Astrocyte (in vitro differentiated cells and primary cell): Measurements from ENCODE around the gene KIAA0825. TPM values are rescaled to one million over a fixed set of nuclear protein-coding genes. Genes with fewer than 3 reads are reported as not detected.

ENCODE experiments used
- DNase-seq: peaks from one replicate; pipeline ENCODE4 v3.0.0-alpha.2; 2010; ENCODE audit warnings: low read depth
- FAIRE-seq: peaks from 2 replicates; lab custom pipeline; 2011; peaks lifted over from hg19 to GRCh38; lab: Jason Lieb, UNC
- H2AFZ ChIP-seq: 2 replicates; pipeline ENCODE4 v1.6.0; 2012; ENCODE audit warnings: low read depth, low read length, inconsistent platforms
- H3K27ac ChIP-seq: 2 replicates; pipeline ENCODE4 v1.5.1; 2011; ENCODE audit warnings: low read depth, low read length, inconsistent platforms
- H3K27me3 ChIP-seq: 2 replicates; pipeline ENCODE4 v1.6.0; 2011; ENCODE audit warnings: low read length, inconsistent platforms; ENCODE audit not compliant: insufficient read depth
- H3K36me3 ChIP-seq: 2 replicates; pipeline ENCODE4 v1.5.1; 2011; ENCODE audit warnings: low read length, inconsistent platforms; ENCODE audit not compliant: insufficient read depth
- H3K4me1 ChIP-seq: 2 replicates; pipeline ENCODE4 v1.5.1; 2011; ENCODE audit warnings: low read length, inconsistent platforms; ENCODE audit not compliant: insufficient read depth
- H3K4me2 ChIP-seq: 2 replicates; pipeline ENCODE4 v1.6.0; 2012; ENCODE audit warnings: low read length, inconsistent platforms
- H3K4me3 ChIP-seq: 2 replicates; pipeline ENCODE4 v1.5.1; 2011; ENCODE audit warnings: low read depth, mild to moderate bottlenecking, low read length, inconsistent platforms; ENCODE audit not compliant: insufficient read depth
- H3K79me2 ChIP-seq: 2 replicates; pipeline ENCODE4 v1.6.0; 2012; ENCODE audit warnings: mild to moderate bottlenecking, low read length, inconsistent platforms; ENCODE audit not compliant: insufficient read depth
- H3K9ac ChIP-seq: 2 replicates; pipeline ENCODE4 v1.6.0; 2012; ENCODE audit warnings: mild to moderate bottlenecking, low read length, inconsistent platforms
- H3K9me3 ChIP-seq: 2 replicates; pipeline ENCODE4 v1.5.1; 2012; ENCODE audit warnings: low read depth, mild to moderate bottlenecking, low read length, inconsistent platforms; ENCODE audit not compliant: insufficient read depth
- H4K20me1 ChIP-seq: 2 replicates; pipeline ENCODE4 v1.6.0; 2012; ENCODE audit warnings: low read length, inconsistent platforms; ENCODE audit not compliant: insufficient read depth
- H3K27ac Mint-ChIP-seq: one replicate; pipeline ENCODE4 v1.8.0; 2021; ENCODE audit warnings: mild to moderate bottlenecking, mixed read lengths; ENCODE audit not compliant: unreplicated experiment
- H3K27me3 Mint-ChIP-seq: one replicate; pipeline ENCODE4 v1.8.0; 2021; ENCODE audit warnings: low read depth, mixed read lengths; ENCODE audit not compliant: unreplicated experiment
- H3K36me3 Mint-ChIP-seq: one replicate; pipeline ENCODE4 v1.8.0; 2021; ENCODE audit warnings: low read depth, mixed read lengths; ENCODE audit not compliant: unreplicated experiment
- H3K4me1 Mint-ChIP-seq: one replicate; pipeline ENCODE4 v1.8.0; 2021; ENCODE audit warnings: low read depth, mixed read lengths; ENCODE audit not compliant: unreplicated experiment
- H3K4me3 Mint-ChIP-seq: one replicate; pipeline ENCODE4 v1.8.0; 2021; ENCODE audit warnings: mild to moderate bottlenecking, moderate library complexity, mixed read lengths; ENCODE audit not compliant: unreplicated experiment
- H3K9me3 Mint-ChIP-seq: one replicate; pipeline ENCODE4 v1.8.0; 2021; ENCODE audit warnings: mild to moderate bottlenecking, mixed read lengths; ENCODE audit not compliant: unreplicated experiment
- EZH2 ChIP-seq: IDR thresholded peaks from 2 replicates; pipeline ENCODE4 v1.6.1; 2012; ENCODE audit warnings: mild to moderate bottlenecking, low read length, inconsistent platforms; ENCODE audit not compliant: insufficient read depth
- total RNA-seq: library from RNA; stranded (reverse); gene quantifications from 2 replicates; pipeline ENCODE4 v1.2.1, GENCODE V29; 2021
- TF ChIP-seq, protein P1 (sequence below): IDR thresholded peaks from 2 replicates; pipeline ENCODE4 v1.5.1; 2011; ENCODE audit warnings: low read depth, mild to moderate bottlenecking, inconsistent platforms, low read length, moderate library complexity; ENCODE audit not compliant: insufficient read depth

The KIAA0825 gene
- total RNA-seq, 1 donor from 2014 or later = 2.5 TPM

DNA sequence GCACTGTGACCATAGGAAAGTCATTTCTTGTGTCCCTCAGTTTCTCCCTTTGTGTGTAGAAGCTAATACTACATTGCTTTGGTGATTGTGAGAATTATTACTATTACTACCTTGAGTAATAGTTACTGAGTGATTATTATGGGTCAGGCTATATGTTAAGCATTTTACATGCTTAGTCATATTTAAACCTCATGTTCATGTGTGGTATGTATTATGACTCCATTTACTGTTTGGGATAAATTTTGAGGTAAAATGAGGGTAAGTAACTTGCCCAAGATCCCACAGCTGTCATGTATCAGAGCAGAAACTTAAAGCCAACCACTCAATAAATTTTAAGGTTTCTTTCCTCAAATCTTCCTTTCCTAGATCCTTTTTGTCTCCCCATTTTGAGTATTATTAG lies 28.4 kb upstream of the KIAA0825 start:
- no peaks in the 10 kb centered on the region for H3K27me3 Mint-ChIP-seq
- Histone ChIP-seq H3K79me2 (no peaks in the 10 kb centered on the region), H3K36me3 (no peaks in the 10 kb centered on the region), H3K4me2 (no peak overlapping the region), H3K9me3 (no peaks in the 10 kb centered on the region), H4K20me1 (no peaks in the 10 kb centered on the region), H3K9ac (no peak overlapping the region), H3K4me1 (no peaks in the 10 kb centered on the region), H3K27me3 (no peaks in the 10 kb centered on the region), H2AFZ (no peak overlapping the region), H3K4me3 (no peak overlapping the region), H3K27ac (no peak overlapping the region)
- H3K9me3 Mint-ChIP-seq = no peaks in the 10 kb centered on the region
- FAIRE-seq (no peak), DNase-seq (no peak)
- no peak overlapping the region for H3K27ac Mint-ChIP-seq
- no peaks in the 10 kb centered on the region for H3K4me1 Mint-ChIP-seq
- peaks cover 3% of the 10 kb centered on the region for H3K36me3 Mint-ChIP-seq
- H3K4me3 Mint-ChIP-seq = no peak overlapping the region
- no peak for TF ChIP-seq EZH2
- TF ChIP-seq, protein P1, sequence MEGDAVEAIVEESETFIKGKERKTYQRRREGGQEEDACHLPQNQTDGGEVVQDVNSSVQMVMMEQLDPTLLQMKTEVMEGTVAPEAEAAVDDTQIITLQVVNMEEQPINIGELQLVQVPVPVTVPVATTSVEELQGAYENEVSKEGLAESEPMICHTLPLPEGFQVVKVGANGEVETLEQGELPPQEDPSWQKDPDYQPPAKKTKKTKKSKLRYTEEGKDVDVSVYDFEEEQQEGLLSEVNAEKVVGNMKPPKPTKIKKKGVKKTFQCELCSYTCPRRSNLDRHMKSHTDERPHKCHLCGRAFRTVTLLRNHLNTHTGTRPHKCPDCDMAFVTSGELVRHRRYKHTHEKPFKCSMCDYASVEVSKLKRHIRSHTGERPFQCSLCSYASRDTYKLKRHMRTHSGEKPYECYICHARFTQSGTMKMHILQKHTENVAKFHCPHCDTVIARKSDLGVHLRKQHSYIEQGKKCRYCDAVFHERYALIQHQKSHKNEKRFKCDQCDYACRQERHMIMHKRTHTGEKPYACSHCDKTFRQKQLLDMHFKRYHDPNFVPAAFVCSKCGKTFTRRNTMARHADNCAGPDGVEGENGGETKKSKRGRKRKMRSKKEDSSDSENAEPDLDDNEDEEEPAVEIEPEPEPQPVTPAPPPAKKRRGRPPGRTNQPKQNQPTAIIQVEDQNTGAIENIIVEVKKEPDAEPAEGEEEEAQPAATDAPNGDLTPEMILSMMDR = no peak

GRCh38 chr5:94645053-94645452 lies 26.6 kb upstream of the KIAA0825 start:
- no peak for TF ChIP-seq EZH2
- TF ChIP-seq, protein P1 = no peak
- Histone ChIP-seq H3K4me3 (no peak overlapping the region), H3K27me3 (no peaks in the 10 kb centered on the region), H3K79me2 (peaks cover 4% of the 10 kb centered on the region), H4K20me1 (no peaks in the 10 kb centered on the region), H3K4me1 (no peaks in the 10 kb centered on the region), H3K4me2 (no peak overlapping the region), H3K9me3 (no peaks in the 10 kb centered on the region), H3K36me3 (no peaks in the 10 kb centered on the region), H3K9ac (no peak overlapping the region), H3K27ac (no peak overlapping the region), H2AFZ (no peak overlapping the region)
- Mint-ChIP-seq H3K9me3 (peaks cover 5% of the 10 kb centered on the region), H3K36me3 (peaks cover 13% of the 10 kb centered on the region), H3K27ac (no peak overlapping the region), H3K4me3 (no peak overlapping the region), H3K4me1 (no peaks in the 10 kb centered on the region), H3K27me3 (no peaks in the 10 kb centered on the region)
- FAIRE-seq (no peak), DNase-seq (no peak)

GRCh38 chr5:94640176-94640575 lies 21.8 kb upstream of the KIAA0825 start:
- no peak overlapping the region for H3K4me3 Mint-ChIP-seq
- H3K27me3 ChIP-seq = no peaks in the 10 kb centered on the region
- no peak overlapping the region for H3K4me2 ChIP-seq
- no peak overlapping the region for H3K27ac ChIP-seq
- FAIRE-seq (no peak), DNase-seq (no peak)
- H3K9ac ChIP-seq = no peak overlapping the region
- no peak overlapping the region for H2AFZ ChIP-seq
- H3K4me3 ChIP-seq = no peak overlapping the region
- H3K36me3 Mint-ChIP-seq = peaks cover 18% of the 10 kb centered on the region
- no peaks in the 10 kb centered on the region for H3K4me1 Mint-ChIP-seq
- H3K79me2 ChIP-seq = peaks cover 21% of the 10 kb centered on the region
- no peaks in the 10 kb centered on the region for H4K20me1 ChIP-seq
- peaks cover 7% of the 10 kb centered on the region for H3K9me3 Mint-ChIP-seq
- no peaks in the 10 kb centered on the region for H3K9me3 ChIP-seq
- H3K4me1 ChIP-seq = no peaks in the 10 kb centered on the region
- H3K36me3 ChIP-seq = no peaks in the 10 kb centered on the region
- H3K27me3 Mint-ChIP-seq = no peaks in the 10 kb centered on the region
- TF ChIP-seq EZH2 = no peak
- H3K27ac Mint-ChIP-seq = no peak overlapping the region
